ENCODE data around the gene GPR32.

The GPR32 gene

DNA sequence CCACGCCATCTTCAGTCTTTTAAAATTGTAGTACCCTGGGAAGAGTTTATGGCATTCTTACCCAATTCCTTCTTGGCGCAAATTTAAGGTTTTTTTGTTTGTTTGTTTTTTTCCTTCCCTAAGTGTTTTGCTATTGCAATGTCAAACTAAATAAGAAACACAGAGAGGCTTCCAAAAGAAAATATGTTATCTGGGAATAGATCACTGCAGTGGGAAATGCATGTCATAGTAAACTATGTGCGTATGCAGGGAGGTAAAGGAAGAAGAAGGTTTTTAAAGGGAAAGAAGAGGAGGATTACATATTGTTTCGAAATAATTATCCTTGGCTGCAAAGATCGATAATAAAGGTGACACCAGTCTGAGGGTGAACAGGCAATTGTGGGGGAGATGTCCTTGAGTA, 33.9 kb upstream of the GPR32 start:
- H3K4me1 ChIP-seq (ENCODE audit: control insufficient read depth, low read length): no peaks in the 10 kb centered on the region
- H3K4me3 ChIP-seq (ENCODE audit: low read length): no peak overlapping the region
- H3K79me2 ChIP-seq (ENCODE audit: control insufficient read depth, low read length): no peaks in the 10 kb centered on the region
- H3K4me2 ChIP-seq (ENCODE audit: low read length): no peak overlapping the region
- H3K27me3 ChIP-seq (ENCODE audit: control insufficient read depth, low read length): 0 out of 2 replicates have a peak, but pooled peaks cover 5% of the 10 kb centered on the region
- no peaks in the 10 kb centered on the region for H3K9me2 ChIP-seq (replicated peaks; ENCODE audit: control insufficient read depth, low read length)
- no peaks in the 10 kb centered on the region for H3F3A ChIP-seq (ENCODE audit: control insufficient read depth, insufficient read depth)
- H4K20me1 ChIP-seq (ENCODE audit: control insufficient read depth, insufficient read depth, low read depth, low read length): no peaks in the 10 kb centered on the region
- no peak overlapping the region for H3K27ac ChIP-seq (ENCODE audit: low read depth, low read length)
- TF ChIP-seq, protein P1, sequence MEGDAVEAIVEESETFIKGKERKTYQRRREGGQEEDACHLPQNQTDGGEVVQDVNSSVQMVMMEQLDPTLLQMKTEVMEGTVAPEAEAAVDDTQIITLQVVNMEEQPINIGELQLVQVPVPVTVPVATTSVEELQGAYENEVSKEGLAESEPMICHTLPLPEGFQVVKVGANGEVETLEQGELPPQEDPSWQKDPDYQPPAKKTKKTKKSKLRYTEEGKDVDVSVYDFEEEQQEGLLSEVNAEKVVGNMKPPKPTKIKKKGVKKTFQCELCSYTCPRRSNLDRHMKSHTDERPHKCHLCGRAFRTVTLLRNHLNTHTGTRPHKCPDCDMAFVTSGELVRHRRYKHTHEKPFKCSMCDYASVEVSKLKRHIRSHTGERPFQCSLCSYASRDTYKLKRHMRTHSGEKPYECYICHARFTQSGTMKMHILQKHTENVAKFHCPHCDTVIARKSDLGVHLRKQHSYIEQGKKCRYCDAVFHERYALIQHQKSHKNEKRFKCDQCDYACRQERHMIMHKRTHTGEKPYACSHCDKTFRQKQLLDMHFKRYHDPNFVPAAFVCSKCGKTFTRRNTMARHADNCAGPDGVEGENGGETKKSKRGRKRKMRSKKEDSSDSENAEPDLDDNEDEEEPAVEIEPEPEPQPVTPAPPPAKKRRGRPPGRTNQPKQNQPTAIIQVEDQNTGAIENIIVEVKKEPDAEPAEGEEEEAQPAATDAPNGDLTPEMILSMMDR (IDR thresholded peaks at IDR 0.05; ENCODE audit: low read depth, low read length, poor library complexity, severe bottlenecking): no peak
- no peak for TF ChIP-seq EZH2phosphoT487 (IDR thresholded peaks at IDR 0.05; ENCODE audit: borderline replicate concordance, low read length)
- no peaks in the 10 kb centered on the region for H3K9me3 ChIP-seq (ENCODE audit: control insufficient read depth, insufficient read depth, low read length)
- H3K36me3 ChIP-seq (ENCODE audit: control insufficient read depth, low read length): no peaks in the 10 kb centered on the region

DNA sequence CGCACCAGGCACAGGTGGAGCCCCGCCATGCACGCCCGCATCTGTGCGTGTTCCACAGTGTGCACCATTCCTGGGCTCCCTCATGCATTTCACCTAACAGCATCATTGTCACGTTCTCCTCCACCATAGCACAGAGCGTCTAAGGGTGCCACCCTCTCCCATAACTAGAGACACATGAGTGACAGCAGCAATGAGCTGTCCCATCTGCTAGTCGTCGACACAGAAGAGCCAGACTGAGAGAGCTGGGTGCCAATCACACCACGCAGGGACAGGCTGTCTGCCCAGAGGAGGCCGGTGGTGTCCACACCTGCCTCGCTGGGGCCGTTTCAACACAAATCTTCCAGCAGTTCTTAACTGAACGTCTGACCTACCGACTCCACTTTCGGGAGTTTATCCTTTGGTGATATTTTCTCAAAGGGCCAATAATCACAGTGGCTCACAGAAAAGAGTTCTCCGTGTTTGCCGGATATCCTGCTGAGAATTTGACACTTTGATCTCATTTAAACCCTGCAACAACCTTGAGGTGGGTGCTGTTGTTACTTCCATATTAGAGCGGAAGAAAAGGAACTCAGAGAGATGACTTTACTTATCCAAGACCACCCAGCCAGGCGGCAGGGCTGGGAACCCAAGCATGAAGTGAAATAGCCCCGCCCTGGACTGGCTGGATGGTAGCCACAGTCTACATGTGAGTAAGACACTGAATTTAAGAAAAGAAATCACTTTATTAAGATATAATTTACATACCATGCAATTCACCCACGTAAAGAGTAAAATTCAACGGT, 30.9 kb upstream of the GPR32 start:
- Histone ChIP-seq H3K36me3 (ENCODE audit: control insufficient read depth, low read length) (no peaks in the 10 kb centered on the region), H3K27ac (ENCODE audit: low read depth, low read length) (no peak overlapping the region), H3F3A (ENCODE audit: control insufficient read depth, insufficient read depth) (no peaks in the 10 kb centered on the region), H3K9me3 (ENCODE audit: control insufficient read depth, insufficient read depth, low read length) (no peaks in the 10 kb centered on the region), H3K4me3 (ENCODE audit: low read length) (no peak overlapping the region), H4K20me1 (ENCODE audit: control insufficient read depth, insufficient read depth, low read depth, low read length) (no peaks in the 10 kb centered on the region), H3K79me2 (ENCODE audit: control insufficient read depth, low read length) (no peaks in the 10 kb centered on the region), H3K4me1 (ENCODE audit: control insufficient read depth, low read length) (no peaks in the 10 kb centered on the region), H3K27me3 (ENCODE audit: control insufficient read depth, low read length) (0 out of 2 replicates have a peak, but pooled peaks cover 5% of the 10 kb centered on the region), H3K9me2 (replicated peaks; ENCODE audit: control insufficient read depth, low read length) (no peaks in the 10 kb centered on the region), H3K4me2 (ENCODE audit: low read length) (no peak overlapping the region)
- TF ChIP-seq, protein P1 (IDR thresholded peaks at IDR 0.05; ENCODE audit: low read depth, low read length, poor library complexity, severe bottlenecking): no peak
- no peak for TF ChIP-seq EZH2phosphoT487 (IDR thresholded peaks at IDR 0.05; ENCODE audit: borderline replicate concordance, low read length)

DNA sequence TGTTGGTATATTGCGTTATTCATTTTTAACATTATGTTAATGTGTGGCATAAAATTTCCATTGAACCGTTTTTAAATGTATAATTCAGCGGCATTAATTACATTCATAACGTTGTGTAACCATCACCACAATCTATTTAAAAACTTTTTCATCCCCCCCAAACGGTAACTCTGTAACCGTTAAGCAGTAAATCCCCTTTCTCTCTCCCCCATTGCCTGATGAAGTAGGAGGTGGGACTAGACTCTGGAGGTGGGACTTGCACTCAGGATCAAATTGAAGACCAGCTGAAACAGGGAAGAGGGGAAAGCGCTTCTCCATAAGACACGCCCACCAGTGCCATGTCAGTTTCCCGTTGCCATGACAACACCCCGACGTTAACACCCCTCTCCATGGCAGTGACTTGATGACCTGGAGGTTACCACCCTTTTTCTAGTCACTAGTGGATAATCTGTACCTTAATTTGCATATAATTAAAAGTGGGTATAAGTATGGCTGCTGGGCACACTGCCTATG, 30.3 kb upstream of the GPR32 start:
- Histone ChIP-seq H3K4me2 (ENCODE audit: low read length) (no peak overlapping the region), H3K27me3 (ENCODE audit: control insufficient read depth, low read length) (0 out of 2 replicates have a peak, but pooled peaks cover 5% of the 10 kb centered on the region), H3K9me3 (ENCODE audit: control insufficient read depth, insufficient read depth, low read length) (no peaks in the 10 kb centered on the region), H3K9me2 (replicated peaks; ENCODE audit: control insufficient read depth, low read length) (no peaks in the 10 kb centered on the region), H3K36me3 (ENCODE audit: control insufficient read depth, low read length) (no peaks in the 10 kb centered on the region), H4K20me1 (ENCODE audit: control insufficient read depth, insufficient read depth, low read depth, low read length) (no peaks in the 10 kb centered on the region), H3K79me2 (ENCODE audit: control insufficient read depth, low read length) (no peaks in the 10 kb centered on the region), H3K4me1 (ENCODE audit: control insufficient read depth, low read length) (no peaks in the 10 kb centered on the region), H3F3A (ENCODE audit: control insufficient read depth, insufficient read depth) (no peaks in the 10 kb centered on the region), H3K4me3 (ENCODE audit: low read length) (no peak overlapping the region), H3K27ac (ENCODE audit: low read depth, low read length) (no peak overlapping the region)
- TF ChIP-seq, protein P1 (IDR thresholded peaks at IDR 0.05; ENCODE audit: low read depth, low read length, poor library complexity, severe bottlenecking): no peak
- TF ChIP-seq EZH2phosphoT487 (IDR thresholded peaks at IDR 0.05; ENCODE audit: borderline replicate concordance, low read length): no peak
